HepG2 (cell line): ENCODE data around the gene COX6B1. TPM values are rescaled to one million over a fixed set of nuclear protein-coding genes. Genes with fewer than 3 reads are reported as not detected.

Source experiments
- ATAC-seq: fragments of 200-7000 bp; cut with Tn5 transposase; 3 replicates; pipeline ENCODE4 v1.9.1; 2020; ENCODE audit warnings: mild to moderate bottlenecking, moderate library complexity
- BruUV-seq: library from RNA; stranded (reverse); fragments of 400-500 nt; replicated peaks from 2 replicates; lab custom pipeline; 2021; lab: Mats Ljungman, UMichigan
- CTCF ChIA-PET: fragments of 300-600 bp; formaldehyde crosslinking; extraction: SDS; loops from one replicate; lab custom pipeline; 2021; ENCODE audit warnings: low total read pairs, inconsistent platforms, low intra/inter-chr PET ratio; lab: Yijun Ruan, JAX
- POLR2A ChIA-PET: fragments of 350-600 bp; sonication (Branson Sonifier 250); formaldehyde crosslinking; loops from one replicate; lab custom pipeline; 2020; ENCODE audit warnings: antibody characterized with exemption, inconsistent platforms; lab: Yijun Ruan, JAX
- DNase-seq: peaks from one replicate; pipeline ENCODE4 v3.0.0-alpha.2; 2015; ENCODE audit warnings: low spot score
- FAIRE-seq: peaks from 3 replicates; lab custom pipeline; 2011; peaks lifted over from hg19 to GRCh38; lab: Jason Lieb, UNC
- H2AFZ ChIP-seq: one replicate; pipeline ENCODE4 v1.6.1; 2011; ENCODE audit warnings: low read length, inconsistent platforms
- H3K27ac ChIP-seq: fragments of 300-600 bp; 3 replicates; pipeline ENCODE4 v1.8.0; 2011; ENCODE audit warnings: mixed run types, mild to moderate bottlenecking, mixed read lengths, low read length, inconsistent platforms; ENCODE audit not compliant: insufficient read depth; ENCODE audit errors: extremely low read length
- H3K27me3 ChIP-seq, 2 experiments: fragments of 200-600 bp in 1 of 2; 2 replicates in 1 of 2; 3 replicates in 1 of 2; pipeline versions ENCODE4 v1.6.0 to v1.8.0; 2011; ENCODE audit warnings: low read length in 2 of 2, mild to moderate bottlenecking in 2 of 2, moderate library complexity in 2 of 2, inconsistent platforms in 1 of 2; ENCODE audit not compliant: insufficient read depth in 2 of 2, control insufficient read depth in 1 of 2
- H3K36me3 ChIP-seq, 2 experiments: fragments of 200-600 bp in 1 of 2; replicated peaks in 1 of 2; 2 replicates in 1 of 2; 3 replicates in 1 of 2; pipeline versions ENCODE4 v1.5.1 to v1.8.0; 2011; ENCODE audit warnings: low read length in 2 of 2, inconsistent platforms in 1 of 2; ENCODE audit not compliant: insufficient read depth in 2 of 2, control insufficient read depth in 1 of 2
- H3K4me1 ChIP-seq: 2 replicates; pipeline ENCODE4 v1.5.1; 2012; ENCODE audit warnings: low read length, inconsistent platforms; ENCODE audit not compliant: insufficient read depth
- H3K4me2 ChIP-seq: 2 replicates; pipeline ENCODE4 v1.6.0; 2011; ENCODE audit warnings: low read depth, low read length, inconsistent platforms
- H3K4me3 ChIP-seq, 3 experiments: fragments of 200-600 bp in 1 of 3; sonication (generic), shearing (Covaris generic) in 1 of 3; replicated peaks in 1 of 3; 2 replicates each; pipeline ENCODE4 v1.5.1; 2011 to 2016; ENCODE audit warnings: low read length in 3 of 3, inconsistent platforms in 2 of 3, low read depth in 2 of 3, mild to moderate bottlenecking in 2 of 3, control low read depth in 1 of 3, mixed read lengths in 1 of 3; ENCODE audit not compliant: insufficient read depth in 1 of 3
- H3K79me2 ChIP-seq: one replicate; pipeline ENCODE4 v1.6.1; 2011; ENCODE audit warnings: low read length, inconsistent platforms; ENCODE audit not compliant: insufficient read depth
- H3K9ac ChIP-seq: 2 replicates; pipeline ENCODE4 v1.6.0; 2011; ENCODE audit warnings: mild to moderate bottlenecking, low read depth, low read length, inconsistent platforms; ENCODE audit not compliant: insufficient read depth
- H3K9me3 ChIP-seq: 2 replicates; pipeline ENCODE4 v1.5.1; 2012; ENCODE audit warnings: mild to moderate bottlenecking, low read length
- H4K20me1 ChIP-seq: 2 replicates; pipeline ENCODE4 v1.6.0; 2011; ENCODE audit warnings: inconsistent platforms, mild to moderate bottlenecking, low read length, moderate library complexity; ENCODE audit not compliant: insufficient read depth
- ELF4 ChIP-seq: sonication (generic); formaldehyde crosslinking; IDR thresholded peaks from 2 replicates; pipeline ENCODE4 v1.5.0; 2020; ENCODE audit warnings: missing genetic modification reagents, mild to moderate bottlenecking, moderate library complexity, borderline replicate concordance
- GABPB1 ChIP-seq: IDR thresholded peaks from 2 replicates; pipeline ENCODE4 v1.6.1; 2016; ENCODE audit warnings: mild to moderate bottlenecking, missing genetic modification reagents, moderate library complexity, missing compliant biosample characterization
- GATAD2A ChIP-seq: IDR thresholded peaks from 2 replicates; pipeline ENCODE4 v1.6.1; 2016
- ISX ChIP-seq: sonication (generic); formaldehyde crosslinking; conservative IDR thresholded peaks from 2 replicates; pipeline ENCODE4 v1.5.0; 2020; ENCODE audit warnings: missing genetic modification reagents
- MEIS1 ChIP-seq: sonication (generic); formaldehyde crosslinking; IDR thresholded peaks from 2 replicates; pipeline ENCODE4 v1.9.0; 2021; ENCODE audit warnings: mild to moderate bottlenecking, missing genetic modification reagents, moderate library complexity, borderline replicate concordance
- SNAPC2 ChIP-seq: sonication (generic); formaldehyde crosslinking; IDR thresholded peaks from 2 replicates; pipeline ENCODE4 v1.8.1; 2022; ENCODE audit warnings: mild to moderate bottlenecking, missing genetic modification reagents
- U2AF2 ChIP-seq: fragments of 200-400 bp; formaldehyde crosslinking; IDR thresholded peaks from 2 replicates; pipeline ENCODE4 v1.6.1; 2017; ENCODE audit warnings: low read depth, mild to moderate bottlenecking, low read length
- ZNF674 ChIP-seq: sonication (generic); formaldehyde crosslinking; IDR thresholded peaks from 2 replicates; pipeline ENCODE4 v1.5.0; 2020; ENCODE audit warnings: low read depth, mild to moderate bottlenecking, missing genetic modification reagents
- ZNF800 ChIP-seq: sonication (generic); formaldehyde crosslinking; IDR thresholded peaks from 2 replicates; pipeline ENCODE4 v1.4.0; 2020; ENCODE audit warnings: missing genetic modification reagents
- whole genome bisulfite sequencing: methylation state at CpG from one replicate; pipeline ENCODE4 v1.1.6; 2017; ENCODE audit warnings: low lambda C conversion rate; 5-methylcytosine and 5-hydroxymethylcytosine counted together
- in situ Hi-C: cut with HindIII; loops from 2 replicates; pipeline ENCODE4 v1.10.0; 2017; ENCODE audit warnings: low pct_unique_long_range_greater_than_20kb; ENCODE audit not compliant: extremely low pct_ligation_motif_present
- intact Hi-C: fragments of 100-400 bp; cut with micrococcal nuclease; formaldehyde crosslinking; loops from one replicate; pipeline ENCODE4 v1.10.0; 2022; ENCODE audit not compliant: unreplicated experiment
- polyA plus RNA-seq, 8 experiments: library from polyadenylated mRNA; depleted of rRNA in 3 of 8; stranded (reverse) in 7 of 8; unstranded in 1 of 8; fragments of >200 nt; fragmentation: Illumina TruSeq in 4 of 8; extraction: Trizol in 4 of 8; gene quantifications; 2 replicates each; pipeline versions ENCODE4 v1.2.1 to v1.2.3, GENCODE V29; 2011 to 2016; ENCODE audit warnings: low read depth in 4 of 8, missing spikeins in 1 of 8, mixed read lengths in 1 of 8; ENCODE audit not compliant: insufficient read depth in 1 of 8
- total RNA-seq, 5 experiments: library from RNA; depleted of rRNA; stranded (reverse); fragments of >200 nt; fragmentation: Illumina TruSeq; extraction: Trizol; gene quantifications; 2 replicates each; pipeline ENCODE4 v1.2.3, GENCODE V29; 2016; ENCODE audit warnings: low read depth in 1 of 5
- TF ChIP-seq, protein P1 (sequence below): sonication (generic); formaldehyde crosslinking; IDR thresholded peaks from 2 replicates; pipeline ENCODE4 v1.4.0; 2020; ENCODE audit warnings: mild to moderate bottlenecking, missing genetic modification reagents
- TF ChIP-seq, protein P2 (sequence below): sonication (generic); formaldehyde crosslinking; IDR thresholded peaks from 2 replicates; pipeline ENCODE4 v1.9.0; 2022; ENCODE audit warnings: low read depth, missing genetic modification reagents
- TF ChIP-seq, protein P3 (sequence below): sonication (generic); formaldehyde crosslinking; IDR thresholded peaks from 2 replicates; pipeline ENCODE4 v1.4.0; 2020; ENCODE audit warnings: missing genetic modification reagents, borderline replicate concordance

COX6B1 gene
- total and polyA plus RNA-seq, 2 of the 13 experiments (the other 11 are each of a cell fraction or from before 2014, with no cell fraction given) = 481 to 487 TPM

GRCh38 chr19:35622750-35623149 lies 25.4 kb upstream of the COX6B1 start:
- no peaks in the 10 kb centered on the region; a peak in 1 of 5 replicates for H3K27me3 ChIP-seq
- H3K79me2 ChIP-seq = no peaks in the 10 kb centered on the region
- no peaks in the 10 kb centered on the region for H4K20me1 ChIP-seq
- no peak overlapping the region for H2AFZ ChIP-seq
- no peak overlapping the region for H3K4me2 ChIP-seq
- BruUV-seq = no TSS peak
- ChIA-PET POLR2A (interaction anchor here (0.7 kb wide), 1 partner anchor 21 kb away, joined by 3 read pairs; no protein-coding TSS in a partner anchor), CTCF (no interaction called here)
- 98% methylated on average over 8 of the region's 13 CpGs for whole genome bisulfite sequencing
- H3K9me3 ChIP-seq = no peaks in the 10 kb centered on the region
- no peak overlapping the region for H3K27ac ChIP-seq
- peaks cover 12% of the 10 kb centered on the region for H3K4me1 ChIP-seq
- no peak overlapping the region for H3K9ac ChIP-seq
- in situ Hi-C loops = no loop called here
- H3K4me3 ChIP-seq = no peak overlapping the region
- FAIRE-seq (no peak), DNase-seq (no peak), ATAC-seq (no peak)
- H3K36me3 ChIP-seq = peaks cover 2 to 4% of the 10 kb centered on the region in 2 experiments; a peak in 1 of 5 replicates
- intact Hi-C loops = no loop called here
- TF ChIP-seq GABPB1 (no peak), ISX (no peak), GATAD2A (no peak), MEIS1 (CRISPR knock-in tag) (no peak), SNAPC2 (CRISPR knock-in tag) (no peak), U2AF2 (no peak), ELF4 (CRISPR knock-in tag) (no peak), ZNF800 (CRISPR knock-in tag) (no peak), ZNF674 (CRISPR knock-in tag) (no peak)
- TF ChIP-seq, protein P1, sequence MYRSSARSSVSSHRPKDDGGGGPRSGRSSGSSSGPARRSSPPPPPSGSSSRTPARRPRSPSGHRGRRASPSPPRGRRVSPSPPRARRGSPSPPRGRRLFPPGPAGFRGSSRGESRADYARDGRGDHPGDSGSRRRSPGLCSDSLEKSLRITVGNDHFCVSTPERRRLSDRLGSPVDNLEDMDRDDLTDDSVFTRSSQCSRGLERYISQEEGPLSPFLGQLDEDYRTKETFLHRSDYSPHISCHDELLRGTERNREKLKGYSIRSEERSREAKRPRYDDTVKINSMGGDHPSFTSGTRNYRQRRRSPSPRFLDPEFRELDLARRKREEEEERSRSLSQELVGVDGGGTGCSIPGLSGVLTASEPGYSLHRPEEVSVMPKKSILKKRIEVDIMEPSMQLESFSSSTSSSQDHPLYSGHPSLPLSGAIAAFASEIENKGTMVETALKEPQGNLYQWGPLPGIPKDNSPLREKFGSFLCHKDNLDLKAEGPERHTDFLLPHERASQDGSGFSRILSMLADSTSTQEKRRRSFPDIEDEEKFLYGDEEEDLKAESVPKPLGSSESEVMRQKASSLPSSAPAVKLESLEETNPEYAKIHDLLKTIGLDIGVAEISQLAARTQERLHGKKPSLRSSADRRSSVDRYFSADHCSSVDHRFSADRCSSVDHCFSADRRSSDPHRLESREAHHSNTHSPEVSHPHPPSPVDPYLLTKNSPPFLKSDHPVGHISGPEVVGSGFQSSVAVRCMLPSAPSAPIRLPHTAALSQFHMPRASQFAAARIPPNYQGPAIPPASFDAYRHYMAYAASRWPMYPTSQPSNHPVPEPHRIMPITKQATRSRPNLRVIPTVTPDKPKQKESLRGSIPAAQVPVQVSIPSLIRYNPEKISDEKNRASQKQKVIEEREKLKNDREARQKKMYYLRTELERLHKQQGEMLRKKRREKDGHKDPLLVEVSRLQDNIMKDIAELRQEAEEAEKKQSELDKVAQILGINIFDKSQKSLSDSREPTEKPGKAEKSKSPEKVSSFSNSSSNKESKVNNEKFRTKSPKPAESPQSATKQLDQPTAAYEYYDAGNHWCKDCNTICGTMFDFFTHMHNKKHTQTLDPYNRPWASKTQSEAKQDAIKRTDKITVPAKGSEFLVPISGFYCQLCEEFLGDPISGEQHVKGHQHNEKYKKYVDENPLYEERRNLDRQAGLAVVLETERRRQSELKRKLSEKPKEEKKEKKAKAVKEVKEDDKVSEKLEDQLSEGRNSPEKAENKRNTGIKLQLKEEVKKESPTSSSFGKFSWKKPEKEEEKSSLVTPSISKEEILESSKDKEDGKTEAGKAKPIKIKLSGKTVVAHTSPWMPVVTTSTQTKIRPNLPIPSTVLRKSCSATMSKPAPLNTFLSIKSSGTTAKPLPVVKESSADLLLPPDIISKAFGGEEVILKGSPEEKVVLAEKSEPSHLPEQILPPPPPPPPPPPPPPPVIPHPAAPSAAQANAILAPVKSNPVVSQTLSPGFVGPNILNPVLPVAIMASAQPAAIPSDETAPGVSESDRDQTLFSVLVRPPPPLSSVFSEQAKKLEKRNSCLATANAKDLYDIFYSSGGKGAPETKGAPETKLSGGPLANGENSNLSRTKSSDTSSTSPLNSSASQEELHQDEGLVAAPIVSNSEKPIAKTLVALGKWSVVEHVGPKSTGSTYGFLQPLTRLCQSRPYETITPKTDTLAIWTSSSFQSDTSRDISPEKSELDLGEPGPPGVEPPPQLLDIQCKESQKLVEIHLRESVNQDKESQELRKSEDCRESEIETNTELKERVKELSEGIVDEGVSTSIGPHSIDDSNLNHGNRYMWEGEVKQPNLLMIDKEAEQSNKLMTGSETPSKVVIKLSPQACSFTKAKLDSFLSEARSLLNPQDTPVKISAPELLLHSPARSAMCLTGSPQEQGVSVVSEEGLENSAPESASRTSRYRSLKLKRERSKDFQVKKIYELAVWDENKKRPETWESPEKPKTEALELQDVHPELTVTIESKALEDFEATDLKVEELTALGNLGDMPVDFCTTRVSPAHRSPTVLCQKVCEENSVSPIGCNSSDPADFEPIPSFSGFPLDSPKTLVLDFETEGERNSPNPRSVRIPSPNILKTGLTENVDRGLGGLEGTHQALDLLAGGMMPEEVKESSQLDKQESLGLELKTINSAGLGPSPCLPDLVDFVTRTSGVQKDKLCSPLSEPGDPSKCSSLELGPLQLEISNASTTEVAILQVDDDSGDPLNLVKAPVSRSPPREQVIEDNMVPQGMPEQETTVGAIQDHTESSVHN = no peak
- TF ChIP-seq, protein P2, sequence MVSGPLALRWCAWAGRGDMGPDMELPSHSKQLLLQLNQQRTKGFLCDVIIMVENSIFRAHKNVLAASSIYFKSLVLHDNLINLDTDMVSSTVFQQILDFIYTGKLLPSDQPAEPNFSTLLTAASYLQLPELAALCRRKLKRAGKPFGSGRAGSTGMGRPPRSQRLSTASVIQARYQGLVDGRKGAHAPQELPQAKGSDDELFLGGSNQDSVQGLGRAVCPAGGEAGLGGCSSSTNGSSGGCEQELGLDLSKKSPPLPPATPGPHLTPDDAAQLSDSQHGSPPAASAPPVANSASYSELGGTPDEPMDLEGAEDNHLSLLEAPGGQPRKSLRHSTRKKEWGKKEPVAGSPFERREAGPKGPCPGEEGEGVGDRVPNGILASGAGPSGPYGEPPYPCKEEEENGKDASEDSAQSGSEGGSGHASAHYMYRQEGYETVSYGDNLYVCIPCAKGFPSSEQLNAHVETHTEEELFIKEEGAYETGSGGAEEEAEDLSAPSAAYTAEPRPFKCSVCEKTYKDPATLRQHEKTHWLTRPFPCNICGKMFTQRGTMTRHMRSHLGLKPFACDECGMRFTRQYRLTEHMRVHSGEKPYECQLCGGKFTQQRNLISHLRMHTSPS = no peak
- TF ChIP-seq, protein P3, sequence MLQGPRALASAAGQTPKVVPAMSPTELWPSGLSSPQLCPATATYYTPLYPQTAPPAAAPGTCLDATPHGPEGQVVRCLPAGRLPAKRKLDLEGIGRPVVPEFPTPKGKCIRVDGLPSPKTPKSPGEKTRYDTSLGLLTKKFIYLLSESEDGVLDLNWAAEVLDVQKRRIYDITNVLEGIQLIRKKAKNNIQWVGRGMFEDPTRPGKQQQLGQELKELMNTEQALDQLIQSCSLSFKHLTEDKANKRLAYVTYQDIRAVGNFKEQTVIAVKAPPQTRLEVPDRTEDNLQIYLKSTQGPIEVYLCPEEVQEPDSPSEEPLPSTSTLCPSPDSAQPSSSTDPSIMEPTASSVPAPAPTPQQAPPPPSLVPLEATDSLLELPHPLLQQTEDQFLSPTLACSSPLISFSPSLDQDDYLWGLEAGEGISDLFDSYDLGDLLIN = no peak
